Caki2 (cell line): ENCODE data around the gene LKAAEAR1. TPM values are rescaled to one million over a fixed set of nuclear protein-coding genes. Genes with fewer than 3 reads are reported as not detected.

Experiments used
- DNase-seq: peaks from one replicate; pipeline ENCODE4 v3.0.0-alpha.2; 2015; ENCODE audit warnings: low read depth
- in situ Hi-C: cut with HindIII; loops from 2 replicates; pipeline ENCODE4 v1.10.0; 2016; ENCODE audit warnings: low sequenced_read_pairs, low pct_unique_long_range_greater_than_20kb, mixed read lengths
- total RNA-seq: library from RNA; depleted of rRNA; stranded (reverse); fragments of >200 nt; shearing (Covaris generic); gene quantifications from 2 replicates; pipeline ENCODE4 v1.2.3, GENCODE V29; 2014; ENCODE audit warnings: low replicate concordance

LKAAEAR1 gene
- total RNA-seq, 1 experiment from 2014 or later: 14.4 TPM

DNA sequence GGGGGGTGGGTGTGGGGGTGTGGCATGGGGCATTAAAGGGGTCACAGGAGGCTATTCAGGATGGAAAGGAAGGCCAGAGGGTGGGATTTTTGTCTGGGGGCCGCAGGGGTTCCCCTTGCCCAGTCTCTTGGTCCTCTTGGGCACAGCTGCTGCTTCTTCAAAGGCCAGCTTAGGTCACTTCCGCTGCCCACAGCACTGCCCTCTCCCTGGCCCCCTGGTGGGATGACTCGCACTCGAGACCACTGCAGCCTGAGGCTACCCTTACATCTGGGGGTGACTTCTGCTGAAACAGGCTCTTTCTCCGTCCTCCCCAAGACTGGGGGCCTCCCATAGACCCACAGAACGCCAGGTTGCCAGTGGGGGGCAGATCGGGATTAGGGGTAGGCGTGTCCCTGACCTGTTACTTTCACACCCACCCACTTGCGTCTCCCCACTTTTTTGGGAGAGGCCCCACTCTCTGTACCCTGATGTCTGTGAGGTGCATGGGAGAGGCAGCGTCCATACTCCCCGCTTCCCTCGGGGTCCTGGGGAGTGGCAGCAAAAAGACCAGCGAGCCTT is 1.3 kb downstream of the LKAAEAR1 start:
- no peak for DNase-seq
- in situ Hi-C loops: no loop called here

GRCh38 chr20:64082126-64082731 is 2.0 kb downstream of the LKAAEAR1 start:
- DNase-seq: no peak
- in situ Hi-C loops: no loop called here

DNA sequence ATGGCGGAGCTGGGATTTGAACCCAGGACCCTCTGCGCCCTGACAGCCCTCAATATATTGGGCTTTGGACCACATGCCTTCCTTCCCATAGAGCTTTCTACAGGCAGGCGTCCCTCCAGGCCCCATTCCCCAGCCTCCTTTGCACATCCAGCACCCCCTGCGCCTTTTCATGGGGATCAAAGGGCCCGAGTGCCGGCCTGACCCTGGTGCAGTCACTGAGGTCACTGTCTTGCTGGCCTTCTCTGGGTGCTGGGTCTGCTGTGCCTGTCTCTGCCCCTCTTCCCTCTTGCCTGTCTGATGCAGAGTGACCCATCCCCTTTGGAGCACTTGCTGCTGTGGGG is 2.6 kb downstream of the LKAAEAR1 start:
- in situ Hi-C loops: no loop called here
- DNase-seq: no peak

GRCh38 chr20:64080813-64081623 is 3.2 kb downstream of the LKAAEAR1 start:
- in situ Hi-C loops: no loop called here
- DNase-seq: no peak

- no peak for DNase-seq
- in situ Hi-C loops: no loop called here
These were observed 4.0 kb downstream of the LKAAEAR1 start, which contains the start of gene OPRL1 for GRCh38 chr20:64080013-64080812. Gene OPRL1, plus strand, starts transcription at chr20:64080082. Its CDS starts 12,639 bp downstream, at chr20:64092721.

- in situ Hi-C loops: no loop called here
- DNase-seq: peak; percentile 72
These were observed 4.8 kb downstream of the LKAAEAR1 start, which contains the start of gene RGS19 for GRCh38 chr20:64079273-64080012. Gene RGS19, minus strand, starts transcription at chr20:64079518. Its CDS starts 2,632 bp downstream, at chr20:64076886.

GRCh38 chr20:64078934-64079272 is 5.3 kb downstream of the LKAAEAR1 start:
- in situ Hi-C loops: no loop called here
- no peak for DNase-seq

GRCh38 chr20:64077876-64078551 is 6.2 kb downstream of the LKAAEAR1 start:
- in situ Hi-C loops: no loop called here
- no peak for DNase-seq

DNA sequence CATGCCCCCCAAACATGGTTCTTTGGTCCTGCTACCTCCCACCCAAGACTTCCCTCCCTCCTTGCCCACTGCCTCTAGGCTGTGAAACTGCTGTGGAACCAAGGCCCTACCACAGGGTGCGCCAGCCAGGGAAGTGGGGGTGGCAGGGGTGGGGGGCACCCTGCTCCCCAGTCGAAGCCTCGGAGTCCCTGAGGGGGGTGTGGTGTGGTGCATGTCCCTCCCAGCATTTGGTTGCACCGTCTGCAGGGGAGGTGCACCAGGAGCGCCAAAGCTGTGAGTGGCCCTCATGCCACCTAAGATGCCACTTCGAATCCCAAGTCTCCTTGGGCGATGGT is 6.7 kb downstream of the LKAAEAR1 start:
- in situ Hi-C loops: no loop called here
- DNase-seq: no peak

DNA sequence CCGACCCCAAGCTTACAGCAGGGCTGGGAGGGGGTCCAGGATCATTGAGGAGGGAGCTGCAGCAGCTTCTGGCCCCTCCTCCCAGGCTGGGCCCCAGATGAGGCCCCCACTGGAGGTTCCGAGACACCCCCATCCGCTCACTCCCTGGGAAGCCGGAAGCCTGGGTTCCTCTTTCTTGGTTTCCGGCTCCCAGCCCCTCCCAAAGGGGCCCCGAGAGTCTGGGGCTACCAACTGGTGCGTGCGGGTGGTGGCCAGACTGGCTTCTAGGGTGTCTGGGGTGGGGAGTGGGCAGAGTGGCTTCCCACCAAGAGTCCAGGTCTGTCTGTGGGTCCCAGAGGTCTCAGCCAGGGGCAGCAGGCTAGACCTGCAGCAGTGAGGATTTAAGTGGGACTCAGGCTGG is 7.1 kb downstream of the LKAAEAR1 start:
- in situ Hi-C loops: no loop called here
- no peak for DNase-seq

- no peak for DNase-seq
- in situ Hi-C loops: no loop called here
These were observed 7.9 kb downstream of the LKAAEAR1 start for GRCh38 chr20:64076061-64076997.

DNA sequence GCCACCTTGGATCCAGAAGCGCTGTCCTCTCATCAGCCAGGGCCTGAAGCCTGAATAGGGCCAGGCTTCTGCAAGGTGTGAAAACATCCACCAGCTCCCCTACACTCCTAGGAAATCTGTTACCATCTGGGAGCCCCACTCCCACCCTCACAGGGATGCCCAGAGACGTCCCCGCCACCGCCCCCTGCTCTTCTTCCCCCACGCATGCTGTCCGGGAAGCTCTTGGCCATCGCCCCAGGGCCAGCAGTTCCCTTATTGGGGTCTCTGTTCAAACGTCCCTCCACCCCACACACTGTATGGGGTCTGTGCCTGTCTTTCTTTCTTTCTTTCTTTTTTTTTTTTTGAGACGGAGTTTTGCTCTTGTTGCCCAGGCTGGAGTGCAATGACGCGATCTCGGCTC is 8.6 kb downstream of the LKAAEAR1 start:
- no peak for DNase-seq
- in situ Hi-C loops: no loop called here

GRCh38 chr20:64074963-64075362 is 9.2 kb downstream of the LKAAEAR1 start:
- in situ Hi-C loops: no loop called here
- no peak for DNase-seq

DNA sequence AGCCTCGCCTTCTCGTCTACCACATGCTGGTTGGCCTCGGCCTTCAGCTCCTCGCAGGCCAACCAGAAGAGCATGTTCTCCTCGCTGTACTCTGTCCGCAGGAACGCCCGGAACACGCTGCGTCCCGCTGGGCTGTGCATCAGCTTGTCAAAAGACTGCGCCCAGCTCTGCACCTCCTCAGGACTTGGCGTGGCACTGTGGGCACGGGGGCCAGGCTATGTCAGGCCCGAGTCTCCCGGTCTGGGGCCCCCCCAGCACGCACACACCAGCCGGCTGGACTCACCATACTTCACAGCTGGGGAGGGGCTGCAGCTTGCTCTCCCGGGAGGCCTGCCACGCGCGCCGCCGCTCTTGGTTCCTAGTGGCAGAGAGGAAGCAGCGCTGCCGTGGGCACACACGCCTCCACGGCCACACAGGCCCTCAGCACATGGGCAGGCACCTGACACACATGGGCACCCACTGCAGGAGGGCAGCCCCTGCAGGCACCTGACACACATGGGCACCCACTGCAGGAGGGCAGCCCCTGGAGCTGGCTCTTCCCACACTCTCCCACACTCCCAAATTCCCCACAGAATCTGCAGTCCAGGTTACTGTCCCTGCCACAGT is 9.9 kb downstream of the LKAAEAR1 start:
- in situ Hi-C loops: no loop called here
- DNase-seq: no peak

DNA sequence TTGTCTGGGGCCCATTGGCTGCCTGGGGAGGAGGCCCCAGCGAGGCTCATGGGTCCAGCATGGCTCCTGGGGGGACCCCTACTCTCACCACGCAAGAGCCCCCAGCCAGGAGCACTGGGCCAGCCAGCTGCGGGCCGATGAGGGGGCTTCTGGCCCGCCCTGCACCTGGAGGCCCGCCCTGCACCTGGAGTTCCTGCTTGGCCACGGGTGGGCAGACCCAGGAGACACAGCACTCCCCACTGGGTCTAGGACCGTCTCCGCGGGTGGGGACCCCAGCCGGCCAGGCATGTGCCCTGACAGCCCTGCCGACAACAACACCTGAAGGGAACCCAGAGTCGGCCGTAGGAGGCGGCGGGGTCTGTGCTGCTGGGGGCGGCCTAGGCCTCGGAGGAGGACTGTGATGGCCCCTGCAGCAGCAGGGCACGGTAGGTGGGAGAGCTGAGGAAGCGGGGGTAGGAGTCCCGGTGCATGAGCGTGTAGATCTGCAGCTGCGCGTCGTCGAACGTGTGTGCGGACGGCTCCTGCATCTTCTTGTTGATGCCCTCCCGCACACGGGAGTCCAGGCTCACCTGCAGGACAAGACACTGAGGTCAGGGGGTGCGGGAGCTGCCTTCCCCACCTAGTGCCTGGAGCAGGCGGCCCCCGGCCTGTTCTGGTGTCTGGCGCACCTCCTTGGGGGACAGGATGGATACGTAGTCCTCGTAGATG is 10.6 kb downstream of the LKAAEAR1 start:
- in situ Hi-C loops: no loop called here
- no peak for DNase-seq

DNA sequence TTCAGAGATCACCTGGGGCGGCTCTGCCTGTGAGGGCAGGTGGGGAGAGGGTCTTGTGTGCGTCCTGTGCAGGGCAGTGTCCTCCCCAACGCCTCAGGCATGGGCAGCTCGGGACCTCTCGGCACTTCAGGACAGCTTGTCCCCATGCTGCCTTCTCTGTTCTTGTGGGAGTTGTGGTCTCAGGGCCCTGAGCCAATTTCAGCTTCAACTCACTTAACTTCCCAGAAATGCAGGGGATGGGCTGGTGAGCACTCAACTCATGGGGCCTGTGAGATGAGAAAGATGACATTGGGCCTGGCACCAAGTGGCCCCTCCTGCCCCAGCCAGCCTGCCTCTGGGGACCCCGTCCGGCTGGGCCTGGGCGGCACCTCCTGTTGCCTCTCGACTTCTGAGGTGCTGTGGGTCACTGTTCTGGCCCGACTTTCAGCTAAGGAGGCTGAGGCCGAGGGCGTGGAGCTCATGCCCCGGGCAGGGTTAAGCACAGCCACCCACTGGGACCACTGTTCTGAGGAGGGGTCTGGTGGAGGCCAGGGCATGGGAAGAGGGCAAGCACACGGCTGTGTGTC is 11.6 kb downstream of the LKAAEAR1 start:
- in situ Hi-C loops: no loop called here
- DNase-seq: no peak
